Measurements from ENCODE around the gene KRTDAP. TPM values are rescaled to one million over a fixed set of nuclear protein-coding genes. Genes with fewer than 3 reads are reported as not detected.

The KRTDAP gene
- total RNA-seq, 4 donors from 2014 or later, result not detected

- TF ChIP-seq, protein P1, sequence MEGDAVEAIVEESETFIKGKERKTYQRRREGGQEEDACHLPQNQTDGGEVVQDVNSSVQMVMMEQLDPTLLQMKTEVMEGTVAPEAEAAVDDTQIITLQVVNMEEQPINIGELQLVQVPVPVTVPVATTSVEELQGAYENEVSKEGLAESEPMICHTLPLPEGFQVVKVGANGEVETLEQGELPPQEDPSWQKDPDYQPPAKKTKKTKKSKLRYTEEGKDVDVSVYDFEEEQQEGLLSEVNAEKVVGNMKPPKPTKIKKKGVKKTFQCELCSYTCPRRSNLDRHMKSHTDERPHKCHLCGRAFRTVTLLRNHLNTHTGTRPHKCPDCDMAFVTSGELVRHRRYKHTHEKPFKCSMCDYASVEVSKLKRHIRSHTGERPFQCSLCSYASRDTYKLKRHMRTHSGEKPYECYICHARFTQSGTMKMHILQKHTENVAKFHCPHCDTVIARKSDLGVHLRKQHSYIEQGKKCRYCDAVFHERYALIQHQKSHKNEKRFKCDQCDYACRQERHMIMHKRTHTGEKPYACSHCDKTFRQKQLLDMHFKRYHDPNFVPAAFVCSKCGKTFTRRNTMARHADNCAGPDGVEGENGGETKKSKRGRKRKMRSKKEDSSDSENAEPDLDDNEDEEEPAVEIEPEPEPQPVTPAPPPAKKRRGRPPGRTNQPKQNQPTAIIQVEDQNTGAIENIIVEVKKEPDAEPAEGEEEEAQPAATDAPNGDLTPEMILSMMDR (IDR thresholded peaks at IDR 0.05), result no peak
- TF ChIP-seq EP300 (IDR thresholded peaks at IDR 0.05; ENCODE audit: low read depth), result no peak
- no peak for TF ChIP-seq POLR2AphosphoS5 (IDR thresholded peaks at IDR 0.05)
- H3K27ac ChIP-seq, result no peak overlapping the region
- no peak overlapping the region for H3K4me3 ChIP-seq
- intact Hi-C loops (cut with DNase I; ENCODE audit: low total_unique reads) (no loop called here), in situ Hi-C loops (cut with MboI; ENCODE audit: low pct_ligation_motif_present in 1 of 4, low pct_unique_long_range_greater_than_20kb in 1 of 4, low sequenced_read_pairs in 3 of 4) (no loop called here)
- H3K27me3 ChIP-seq, result peaks cover 24% of the 10 kb centered on the region
- no peak for DNase-seq
- no peaks in the 10 kb centered on the region for H3K36me3 ChIP-seq
- WGBS, 2 donors (ENCODE audit: low coverage in 1 of 2), result 91 to 100% methylated on average over 1 to 2 of the region's 2 CpGs
- H3K4me1 ChIP-seq, result no peaks in the 10 kb centered on the region
- no peaks in the 10 kb centered on the region for H3K9me3 ChIP-seq
Observed at GRCh38 chr19:35517342-35517741, 27.1 kb upstream of the KRTDAP start.

GRCh38 chr19:35516310-35516709 lies 26.0 kb upstream of the KRTDAP start:
- no peak for DNase-seq
- no peaks in the 10 kb centered on the region for H3K9me3 ChIP-seq
- intact Hi-C loops (cut with DNase I; ENCODE audit: low total_unique reads), result no loop called here
- WGBS, 2 donors (ENCODE audit: low coverage in 1 of 2), result 71 to 76% methylated on average over 2 to 3 of the region's 3 CpGs
- no peak overlapping the region for H3K27ac ChIP-seq
- H3K4me3 ChIP-seq, result no peak overlapping the region
- no peaks in the 10 kb centered on the region for H3K4me1 ChIP-seq
- TF ChIP-seq, protein P1 (IDR thresholded peaks at IDR 0.05), result no peak
- no peak for TF ChIP-seq EP300 (IDR thresholded peaks at IDR 0.05; ENCODE audit: low read depth)
- in situ Hi-C loops (cut with MboI; ENCODE audit: low pct_ligation_motif_present in 1 of 4, low pct_unique_long_range_greater_than_20kb in 1 of 4, low sequenced_read_pairs in 3 of 4), result no loop called here
- peaks cover 34% of the 10 kb centered on the region for H3K27me3 ChIP-seq
- H3K36me3 ChIP-seq, result no peaks in the 10 kb centered on the region

- Histone ChIP-seq H3K27me3 (peaks cover 53% of the 10 kb centered on the region), H3K4me1 (peaks cover 0 to 14% (median 7%) of the 10 kb centered on the region in 4 donors), H3K9me3 (no peaks in the 10 kb centered on the region), H3K36me3 (no peaks in the 10 kb centered on the region), H3K27ac (no peak overlapping the region), H3K4me3 (no peak overlapping the region)
- 32 to 58% methylated on average over 2 to 19 of the region's 20 CpGs for WGBS, 2 donors (ENCODE audit: low coverage in 1 of 2)
- TF ChIP-seq EP300 (IDR thresholded peaks at IDR 0.05; ENCODE audit: low read depth) (no peak), POLR2AphosphoS5 (IDR thresholded peaks at IDR 0.05) (no peak), POLR2A (IDR thresholded peaks at IDR 0.05) (no peak)
- TF ChIP-seq, protein P1 (IDR thresholded peaks at IDR 0.05), result no peak
- no peak for DNase-seq
- intact Hi-C loops (cut with DNase I; ENCODE audit: low total_unique reads) (no loop called here), in situ Hi-C loops (cut with MboI; ENCODE audit: low pct_ligation_motif_present in 1 of 4, low pct_unique_long_range_greater_than_20kb in 1 of 4, low sequenced_read_pairs in 3 of 4) (no loop called here)
Observed at GRCh38 chr19:35514282-35514809, 24.1 kb upstream of the KRTDAP start.

- 36% methylated on average over 15 of the region's 15 CpGs; no CpG with 5 or more reads in 1 of the 2 donors for WGBS, 2 donors (ENCODE audit: low coverage in 1 of 2)
- H3K4me3 ChIP-seq, result no peak within 1 kb of the TSS
- in situ Hi-C loops (cut with MboI; ENCODE audit: low pct_ligation_motif_present in 1 of 4, low pct_unique_long_range_greater_than_20kb in 1 of 4, low sequenced_read_pairs in 3 of 4), result no loop called here
Observed at GRCh38 chr19:35513628-35514281, 23.5 kb upstream of the KRTDAP start, which contains the start of gene DMKN. TSS of gene DMKN (minus strand) at chr19:35513649. CDS start at chr19:35513475, 174 bp downstream.

More at GRCh38 chr19:35513628-35514281, 23.5 kb upstream of the KRTDAP start, which contains the start of gene DMKN:
- Histone ChIP-seq H3K27ac (no peak within 1 kb of the TSS), H3K4me1 (peaks cover 0 to 20% (median 9%) of the 10 kb centered on the region in 4 donors), H3K27me3 (peaks cover 59% of the 10 kb centered on the region), H3K36me3 (no peaks in the 10 kb centered on the region), H3K9me3 (no peaks in the 10 kb centered on the region)
- intact Hi-C loops (cut with DNase I; ENCODE audit: low total_unique reads), result no loop called here
- no peak for DNase-seq
- TF ChIP-seq, protein P1 (IDR thresholded peaks at IDR 0.05), result no peak
- TF ChIP-seq EP300 (IDR thresholded peaks at IDR 0.05; ENCODE audit: low read depth), result no peak
- TF ChIP-seq POLR2AphosphoS5 (IDR thresholded peaks at IDR 0.05), result no peak
- TF ChIP-seq POLR2A (IDR thresholded peaks at IDR 0.05), result no peak

Measured in transverse colon (tissue), 4 donors.